Stimulated activated CD4-positive, alpha-beta T cell treated with anti-CD3 and anti-CD28 coated beads, Interleukin-15, amount 100 ng/mL, for 24 hours (primary cell): ENCODE results near the gene PTGIS.

Experiments used
- DNase-seq: peaks from one replicate; pipeline ENCODE4 v3.0.0-alpha.2; 2020

The PTGIS gene

DNA sequence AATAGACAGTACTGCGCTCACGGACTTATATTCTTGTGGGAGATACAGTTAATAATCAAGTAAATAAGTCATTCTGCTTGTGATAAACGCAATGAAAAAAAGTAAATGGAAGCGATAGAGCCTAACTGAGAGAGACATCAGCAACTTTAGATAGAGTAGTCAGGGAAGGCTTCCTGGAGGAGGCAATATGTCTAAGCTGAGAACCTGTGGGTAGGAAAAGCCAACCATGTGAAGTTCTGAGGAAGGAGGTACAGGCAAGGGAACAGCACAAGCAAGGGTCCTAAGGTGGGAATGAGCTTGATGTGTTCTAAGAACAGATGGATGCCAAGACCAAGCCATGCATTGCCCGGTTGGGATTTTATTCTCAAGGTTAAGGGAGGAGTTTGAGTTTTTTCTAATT is 78.2 kb downstream of the PTGIS start:
- DNase-seq, result no peak

- DNase-seq, result no peak
These were observed 81.9 kb downstream of the PTGIS start for GRCh38 chr20:49486064-49486463.

DNA sequence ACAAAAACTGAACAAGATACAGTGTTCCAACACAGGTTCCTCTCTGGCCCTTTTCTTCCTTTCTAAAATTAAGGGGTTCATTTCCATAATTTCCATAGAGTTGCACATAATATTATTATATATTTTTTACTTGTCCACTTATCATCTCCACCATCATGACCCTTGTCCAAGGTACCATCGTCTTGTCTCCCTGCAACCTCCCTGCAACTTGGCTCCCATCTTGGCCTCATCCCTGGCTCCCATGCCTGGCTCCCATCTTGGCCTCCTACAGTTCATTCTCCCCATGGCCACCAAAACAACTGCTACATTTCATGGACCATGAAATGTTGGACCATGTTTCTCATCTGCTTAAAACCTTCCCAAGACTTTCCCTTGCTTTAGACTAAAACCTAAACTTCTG is 82.4 kb downstream of the PTGIS start:
- no peak for DNase-seq

- peak; percentile 85 for DNase-seq
These were observed 83.5 kb downstream of the PTGIS start for GRCh38 chr20:49484180-49485140.

GRCh38 chr20:49483696-49484123 is 84.2 kb downstream of the PTGIS start:
- no peak for DNase-seq

DNA sequence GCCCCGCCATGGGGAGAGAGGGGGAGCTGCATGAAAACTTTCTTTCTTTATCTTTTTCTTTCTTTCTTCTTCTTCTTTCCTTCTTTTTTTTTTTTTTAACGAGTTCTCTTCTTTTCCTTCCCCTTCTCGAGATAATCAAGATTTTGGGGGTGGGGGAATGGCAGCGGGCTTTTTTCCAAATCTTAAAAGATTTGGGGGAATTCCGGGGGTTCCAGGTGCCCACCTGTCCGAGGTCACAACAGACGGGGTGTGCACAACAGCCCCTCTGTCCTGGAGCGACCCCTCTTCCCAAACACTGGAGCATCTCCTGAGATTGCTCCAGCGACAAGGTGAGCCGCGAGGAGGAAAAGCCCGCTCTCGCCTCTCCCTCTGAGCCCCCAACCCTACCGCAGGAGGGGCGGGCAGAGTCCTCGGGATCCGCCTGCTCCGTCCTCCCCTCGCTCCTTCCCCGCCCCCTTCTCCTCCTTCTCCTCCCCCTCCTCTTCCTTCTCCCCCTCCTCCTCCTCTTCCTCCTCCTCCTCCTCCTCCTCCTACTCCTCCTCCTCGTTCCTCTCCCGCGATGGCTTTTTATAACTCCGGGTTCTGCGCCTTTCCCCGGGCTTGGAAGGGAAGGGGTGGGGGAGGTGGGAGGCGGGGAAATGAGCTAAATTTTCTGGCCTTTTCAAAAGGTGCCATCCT is 84.8 kb downstream of the PTGIS start:
- DNase-seq, result no peak

DNA sequence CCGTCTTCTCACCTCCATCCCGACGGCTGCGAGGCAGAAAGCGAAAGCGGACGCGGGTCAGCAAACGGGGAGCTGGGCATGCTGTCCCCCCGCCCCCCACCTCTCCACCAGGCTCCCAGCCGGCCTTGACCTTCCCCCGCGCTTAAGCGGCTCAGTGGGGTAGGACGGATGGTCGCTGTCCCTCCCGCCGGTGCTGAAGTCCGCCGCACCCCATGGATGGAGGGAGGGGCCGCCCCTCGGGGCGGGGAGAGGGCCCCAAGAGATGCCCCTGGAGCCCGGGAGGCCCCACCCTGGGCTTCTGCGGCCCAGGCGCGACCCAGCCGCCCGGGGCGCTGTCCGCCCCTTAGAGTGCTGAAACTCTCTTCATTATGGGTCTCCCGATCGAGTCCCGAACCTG is 85.3 kb downstream of the PTGIS start, which contains the start of gene KCNB1:
Gene KCNB1, minus strand, starts transcription at position 48 of the 397 bp plus-strand sequence. CDS start 188 bp downstream, outside the sequence.
- DNase-seq, result peak; percentile 49

DNA sequence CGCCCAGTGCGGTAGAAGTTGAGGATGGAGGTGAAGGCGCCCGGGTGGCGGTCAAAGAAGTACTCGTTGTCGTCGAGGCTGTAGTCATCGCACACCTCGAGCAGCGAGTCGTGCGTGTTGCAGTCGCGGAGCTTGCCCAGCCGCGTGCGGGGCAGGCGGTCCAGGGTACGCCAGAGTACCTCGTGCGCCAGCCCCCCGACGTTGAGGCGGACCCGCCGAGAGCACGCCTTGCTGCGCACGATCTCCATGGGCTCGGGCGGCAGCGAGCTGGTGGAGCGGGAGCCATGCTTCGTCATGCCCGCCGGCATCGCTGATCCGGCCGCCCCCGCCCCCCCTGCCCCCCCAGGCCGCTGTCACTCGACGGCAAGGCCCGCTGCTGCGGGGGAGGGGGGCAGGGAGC is 85.8 kb downstream of the PTGIS start:
- no peak for DNase-seq

DNA sequence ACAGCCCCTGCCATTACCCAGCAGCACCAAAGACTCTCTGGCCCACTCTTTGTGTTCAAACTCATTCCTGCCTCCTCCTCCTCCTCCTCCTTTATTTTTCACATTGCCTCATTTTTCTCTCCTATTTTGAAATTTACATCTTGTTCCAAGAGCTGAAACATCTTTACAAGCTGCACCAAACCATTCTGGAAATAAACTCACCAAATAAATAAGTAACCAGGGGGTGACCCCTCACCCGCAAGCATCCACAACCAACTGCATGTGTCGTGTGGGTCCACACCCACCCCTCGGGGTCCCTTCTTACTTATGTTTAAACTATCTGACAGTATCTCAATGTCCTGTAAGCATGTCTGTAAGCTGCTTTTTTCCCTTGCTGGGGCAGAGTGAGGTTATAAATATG is 86.8 kb downstream of the PTGIS start:
- no peak for DNase-seq

GRCh38 chr20:49480236-49480635 is 87.7 kb downstream of the PTGIS start:
- no peak for DNase-seq

DNA sequence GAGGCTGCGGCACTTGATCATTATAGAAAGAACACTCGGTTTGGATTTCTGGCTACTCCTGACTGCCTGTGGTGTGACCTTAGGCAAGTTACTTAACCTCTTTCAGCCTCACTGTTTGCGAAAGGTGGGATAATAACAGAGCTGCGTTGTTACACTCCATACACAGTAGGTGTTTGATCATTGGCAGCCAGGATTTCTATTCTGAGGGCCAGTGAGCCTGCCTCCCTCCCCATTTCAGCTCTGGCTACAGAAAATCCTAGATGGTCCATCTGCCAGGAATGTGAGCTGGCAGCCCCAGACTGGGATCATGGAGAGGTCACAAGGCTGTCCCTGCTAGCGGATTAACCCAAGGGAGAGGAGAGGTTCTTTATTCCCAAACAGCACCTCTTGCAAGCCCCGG is 88.2 kb downstream of the PTGIS start:
- no peak for DNase-seq

GRCh38 chr20:49478754-49479689 is 88.9 kb downstream of the PTGIS start:
- no peak for DNase-seq

DNA sequence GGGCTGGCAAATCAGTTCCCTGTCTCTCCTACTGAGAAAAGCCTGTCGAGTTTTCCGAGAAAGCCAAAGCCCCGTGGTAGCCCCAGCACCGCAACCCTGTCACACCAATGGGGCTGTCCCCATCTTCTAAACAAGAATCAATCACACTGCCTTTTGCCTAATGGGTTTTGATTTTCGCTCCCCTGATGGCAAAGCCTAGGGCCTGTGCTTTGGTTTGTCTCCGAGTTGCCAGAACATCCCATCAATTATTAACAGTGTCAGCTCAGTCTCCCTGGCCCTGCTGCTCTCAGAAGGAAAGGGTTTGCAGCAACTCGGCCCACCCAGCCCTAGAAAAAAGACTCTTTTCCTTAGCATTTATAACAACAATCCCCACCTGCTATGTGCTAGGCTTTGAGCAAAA is 89.7 kb downstream of the PTGIS start:
- DNase-seq, result no peak

DNA sequence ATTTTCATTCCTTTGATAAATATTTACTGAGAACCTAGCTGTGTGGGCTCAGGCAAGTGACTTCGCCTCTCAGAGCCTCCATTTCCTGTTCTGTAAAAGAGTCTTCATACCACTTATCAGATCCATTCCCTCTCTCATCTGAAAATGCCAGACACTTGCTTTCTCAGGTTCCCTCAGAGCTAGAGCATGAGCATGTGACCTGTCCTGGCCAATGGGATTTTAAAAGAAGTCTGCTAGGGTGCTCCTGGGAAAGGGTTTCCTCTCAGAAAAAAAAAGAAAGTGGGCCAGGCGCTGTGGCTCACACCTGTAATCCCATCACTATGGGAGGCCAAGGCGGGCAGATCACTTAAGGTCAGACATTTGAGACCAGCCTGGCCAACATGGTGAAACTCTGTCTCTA is 90.7 kb downstream of the PTGIS start:
- no peak for DNase-seq

DNA sequence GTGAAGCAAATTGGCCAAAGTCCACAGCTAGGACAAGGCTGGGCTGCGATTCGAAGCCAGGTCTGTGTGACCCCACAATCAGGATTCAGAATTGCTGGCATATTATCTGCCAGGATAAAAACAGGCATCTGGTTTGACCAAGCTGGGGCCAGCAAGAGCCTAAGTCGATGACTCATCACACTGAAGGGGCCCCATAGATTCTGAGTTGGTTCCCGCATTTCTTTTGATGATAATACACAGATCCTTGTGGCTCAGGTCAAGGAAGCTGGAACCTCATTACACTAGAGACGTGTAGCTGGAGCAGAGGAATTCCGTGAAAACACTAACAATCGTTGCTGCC is 92.0 kb downstream of the PTGIS start:
- DNase-seq, result no peak

GRCh38 chr20:49475292-49476015 is 92.5 kb downstream of the PTGIS start:
- no peak for DNase-seq

DNA sequence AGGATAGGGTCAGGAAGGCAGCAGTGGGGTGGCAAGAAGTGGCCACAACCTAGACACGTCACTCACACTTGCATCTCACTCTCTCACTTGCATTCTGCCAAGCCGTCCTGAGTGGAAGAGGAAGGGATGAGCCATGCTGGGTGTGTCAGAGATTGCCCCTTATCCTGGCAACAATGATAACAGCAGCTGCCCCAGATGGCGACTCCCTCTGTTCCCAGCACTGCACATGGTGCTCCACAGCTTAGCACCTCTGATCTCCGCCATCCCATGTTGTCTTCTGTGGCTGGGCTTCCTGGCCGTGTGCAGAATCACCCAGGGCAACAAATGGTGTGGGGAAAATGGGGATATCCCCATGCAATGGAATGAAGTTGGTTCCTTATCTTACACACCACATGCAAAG is 96.5 kb downstream of the PTGIS start:
- DNase-seq, result no peak

- DNase-seq, result no peak
These were observed 97.0 kb downstream of the PTGIS start for GRCh38 chr20:49470922-49471321.

DNA sequence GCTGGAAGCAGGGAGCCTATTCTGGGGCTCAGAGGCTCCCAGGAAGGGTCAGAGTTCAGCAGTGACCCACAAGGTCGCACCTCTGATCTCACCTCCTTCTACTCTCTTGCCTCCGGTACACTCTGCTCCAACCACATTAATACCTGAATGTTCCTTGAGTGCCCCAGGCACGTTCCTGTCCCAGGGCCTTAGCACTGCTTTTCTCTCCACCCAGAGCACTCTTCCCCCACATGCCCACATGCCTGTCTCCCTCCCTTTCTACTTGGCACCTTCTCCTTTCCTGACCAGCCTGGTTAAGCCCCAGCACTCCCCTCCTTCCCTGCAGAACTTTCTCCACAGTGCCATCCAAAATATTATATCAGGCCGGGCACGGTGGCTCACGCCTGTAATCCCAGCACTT is 98.9 kb downstream of the PTGIS start:
- DNase-seq, result no peak

DNA sequence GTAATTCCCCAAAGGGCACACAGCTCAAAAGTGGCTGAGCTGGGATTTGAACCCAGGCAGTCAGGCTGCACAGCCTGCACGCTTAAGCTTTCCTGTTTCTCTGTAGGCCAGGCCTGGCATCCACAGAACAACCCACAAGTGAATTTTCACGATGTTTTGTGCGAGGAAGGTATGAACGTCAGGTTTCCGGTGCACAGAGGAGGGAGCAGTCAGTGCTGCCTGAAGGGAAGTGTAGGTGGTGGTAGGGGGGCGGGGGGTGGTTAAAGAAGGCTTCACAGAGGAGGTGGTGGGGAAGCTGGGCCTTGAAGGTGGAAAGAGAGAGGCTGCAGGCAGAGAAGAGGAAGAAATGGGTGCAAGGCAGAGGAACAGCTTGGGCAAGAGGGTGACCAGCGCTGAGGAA is 99.5 kb downstream of the PTGIS start:
- no peak for DNase-seq

DNA sequence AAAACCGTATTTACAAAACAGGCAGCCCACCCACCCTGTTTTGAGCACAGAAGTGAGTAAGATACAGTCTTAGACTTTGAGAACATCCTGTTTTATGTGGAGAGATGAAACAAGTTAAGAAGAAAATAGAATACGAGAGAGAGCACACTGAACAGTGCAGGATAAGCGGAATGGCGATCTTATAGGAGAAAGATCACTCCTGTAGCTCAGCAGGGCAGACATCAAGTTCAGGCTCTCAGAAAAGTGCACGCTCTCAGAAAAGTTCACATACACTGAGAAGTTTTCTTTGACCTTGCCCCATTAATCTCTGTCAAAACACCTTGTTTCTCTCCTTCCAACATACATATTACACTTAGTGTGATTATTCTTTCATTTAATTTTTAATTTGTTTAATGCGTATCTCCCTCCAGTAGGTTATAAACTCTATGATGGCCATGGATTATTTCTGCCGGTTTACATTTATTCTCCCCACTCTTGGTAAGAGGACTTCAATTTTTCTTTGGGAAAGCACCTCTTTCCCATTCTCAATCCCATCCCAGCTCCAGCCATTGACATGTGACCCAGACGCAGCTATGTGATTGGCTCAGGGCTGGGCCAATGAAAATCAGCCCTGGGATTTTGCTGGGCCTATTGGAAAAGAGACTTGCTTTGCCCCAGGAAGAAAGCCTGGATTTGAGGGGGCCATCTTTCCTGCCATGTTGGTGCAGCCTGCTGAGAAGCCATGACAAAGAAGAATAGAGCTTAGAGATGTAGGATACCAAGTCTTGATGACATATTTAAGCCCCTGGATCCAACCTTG is 101.6 kb downstream of the PTGIS start:
- no peak for DNase-seq

DNA sequence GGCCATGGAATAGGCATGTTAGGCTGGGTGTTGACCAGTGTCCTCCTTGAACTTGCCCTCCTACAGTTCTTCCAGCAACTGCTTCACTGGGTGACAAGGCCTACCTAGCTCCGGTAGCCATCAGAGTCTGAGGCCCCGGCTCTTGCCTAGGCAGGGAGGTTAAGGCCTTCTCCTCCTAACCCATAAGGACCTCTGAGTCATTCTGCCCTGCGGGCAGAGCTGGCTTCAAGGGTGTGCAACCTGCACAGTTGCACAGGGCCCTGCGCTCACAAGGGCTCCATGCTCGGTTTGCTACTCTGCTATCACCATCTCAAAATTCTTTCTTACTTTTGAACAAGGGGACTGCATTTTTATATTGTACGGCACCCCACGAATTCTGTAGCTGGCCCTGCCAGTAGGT is 103.4 kb downstream of the PTGIS start:
- no peak for DNase-seq
